Measurements from ENCODE around the gene PRMT7.
"Not testable (repeated sequence)": the region's sequence is repeated elsewhere in the genome, so short reads cannot be mapped to it uniquely, and the experiment has no call there.

PRMT7 gene

GRCh38 chr16:68283801-68284598, 26.8 kb upstream of the PRMT7 start:
- no peak for DNase-seq (ENCODE audit: low spot score)

GRCh38 chr16:68284847-68285246, 26.0 kb upstream of the PRMT7 start:
- no peak for DNase-seq (ENCODE audit: low spot score)

DNA sequence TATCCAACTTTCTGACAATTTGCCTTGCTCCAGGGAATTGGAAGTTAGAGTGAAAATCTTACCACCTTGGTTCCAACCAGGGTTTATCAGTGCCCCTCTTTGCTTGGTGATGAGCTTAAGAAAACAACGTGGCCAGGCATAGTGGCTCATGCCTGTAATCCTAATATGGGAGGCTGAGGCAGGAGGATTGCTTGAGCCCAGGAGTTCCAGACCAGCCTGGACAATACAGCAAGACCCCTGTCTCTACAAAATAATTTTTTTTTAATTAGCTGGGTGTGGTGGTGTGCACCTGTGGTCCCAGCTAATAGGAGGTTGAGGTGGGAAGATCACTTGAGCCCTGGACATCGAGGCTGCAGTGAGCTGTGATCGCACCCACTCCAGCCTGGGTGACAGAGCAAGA, 25.1 kb upstream of the PRMT7 start:
- DNase-seq (ENCODE audit: low spot score), result no peak

- DNase-seq (ENCODE audit: low spot score), result no peak
Observed at GRCh38 chr16:68286153-68287074, 24.4 kb upstream of the PRMT7 start.

GRCh38 chr16:68287276-68288251, 23.3 kb upstream of the PRMT7 start:
- DNase-seq (ENCODE audit: low spot score), result peak; percentile 86

DNA sequence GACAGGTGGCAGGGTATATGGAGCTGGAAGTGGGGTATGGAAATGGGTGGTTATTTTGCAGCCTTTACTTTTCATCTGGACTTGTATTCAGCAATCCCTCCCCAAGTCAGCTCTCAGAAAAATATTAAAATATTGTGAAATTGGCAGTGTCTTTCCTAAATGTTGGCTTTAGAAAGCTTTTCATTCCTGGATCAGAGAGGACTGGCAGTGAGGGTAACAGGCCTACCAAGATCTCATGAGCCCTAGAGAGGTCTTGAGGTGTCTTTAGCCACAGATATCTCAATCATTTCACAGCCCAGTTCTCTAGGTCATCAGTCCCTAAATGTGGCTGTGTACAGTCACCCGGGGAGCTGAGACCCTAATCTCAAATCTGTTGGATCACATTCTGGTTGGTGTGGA, 22.6 kb upstream of the PRMT7 start:
- no peak for DNase-seq (ENCODE audit: low spot score)

DNA sequence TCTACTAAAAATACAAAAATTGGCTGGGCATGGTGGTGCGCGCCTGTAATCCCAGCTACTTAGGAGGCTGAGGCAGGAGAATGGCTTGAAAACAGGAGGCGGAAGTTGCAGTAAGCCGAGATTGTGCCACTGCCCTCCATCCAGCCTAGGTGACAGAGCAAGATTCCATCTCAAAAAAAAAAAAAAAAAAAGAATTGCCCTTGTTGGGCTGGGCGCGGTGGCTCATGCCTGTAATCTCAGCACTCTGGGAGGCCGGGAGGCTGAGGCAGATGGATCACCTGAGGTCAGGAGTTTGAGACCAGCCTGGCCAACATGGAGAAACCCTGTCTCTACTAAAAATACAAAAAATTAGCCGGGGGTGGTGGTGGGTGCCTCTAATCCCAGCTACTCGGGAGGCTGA, 22.0 kb upstream of the PRMT7 start:
- DNase-seq (ENCODE audit: low spot score), result not testable (repeated sequence)

GRCh38 chr16:68289202-68289601, 21.6 kb upstream of the PRMT7 start:
- DNase-seq (ENCODE audit: low spot score), result no peak

- DNase-seq (ENCODE audit: low spot score), result no peak
Observed at GRCh38 chr16:68289621-68290329, 21.0 kb upstream of the PRMT7 start.

- no peak for DNase-seq (ENCODE audit: low spot score)
Observed at GRCh38 chr16:68290450-68290849, 20.4 kb upstream of the PRMT7 start.

- DNase-seq (ENCODE audit: low spot score), result no peak
Observed at GRCh38 chr16:68291227-68291626, 19.6 kb upstream of the PRMT7 start.

DNA sequence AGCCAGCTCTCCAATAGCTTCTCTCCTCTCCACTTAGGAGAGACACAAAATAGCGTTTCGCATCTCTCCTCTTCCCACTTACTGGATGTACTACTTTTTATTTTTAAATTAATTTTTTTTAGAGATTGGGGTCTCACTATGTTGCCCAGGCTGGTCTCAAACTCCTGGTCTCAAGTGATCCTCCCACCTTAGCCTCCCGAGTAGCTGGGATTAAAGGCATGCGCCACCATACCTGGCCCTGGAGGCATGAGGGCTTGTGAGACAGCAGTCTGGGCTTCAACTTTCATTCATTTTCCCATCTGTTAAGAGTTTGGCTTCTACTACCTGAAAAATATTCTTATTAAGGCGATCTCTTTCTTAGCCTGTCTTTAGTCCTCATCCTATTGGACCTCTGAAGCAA, 18.4 kb upstream of the PRMT7 start:
- no peak for DNase-seq (ENCODE audit: low spot score)

- no peak for DNase-seq (ENCODE audit: low spot score)
Observed at GRCh38 chr16:68296291-68296690, 14.5 kb upstream of the PRMT7 start.

- DNase-seq (ENCODE audit: low spot score), result no peak
Observed at GRCh38 chr16:68296693-68297092, 14.1 kb upstream of the PRMT7 start.

GRCh38 chr16:68297908-68298307, 12.9 kb upstream of the PRMT7 start:
- DNase-seq (ENCODE audit: low spot score), result no peak

DNA sequence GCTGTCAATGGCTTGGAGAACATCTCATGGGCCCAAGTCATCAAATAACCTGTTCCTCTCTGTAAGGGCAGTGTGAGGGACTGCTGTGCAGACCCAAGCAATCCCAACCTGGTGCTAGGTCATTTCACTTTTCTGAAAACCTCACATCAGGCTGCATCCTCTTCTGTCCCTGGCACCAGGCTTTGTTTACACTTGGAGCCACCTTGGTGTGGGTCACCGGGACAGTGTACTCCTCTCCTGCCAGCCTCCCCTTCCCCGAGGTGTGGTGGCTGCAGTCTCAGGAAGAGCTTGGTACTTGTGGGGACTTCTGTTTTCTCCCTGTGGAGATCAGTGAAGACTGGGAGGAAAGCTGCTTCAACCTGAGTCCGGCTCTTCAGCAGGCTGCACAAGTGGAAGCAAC, 12.5 kb upstream of the PRMT7 start:
- DNase-seq (ENCODE audit: low spot score), result no peak

DNA sequence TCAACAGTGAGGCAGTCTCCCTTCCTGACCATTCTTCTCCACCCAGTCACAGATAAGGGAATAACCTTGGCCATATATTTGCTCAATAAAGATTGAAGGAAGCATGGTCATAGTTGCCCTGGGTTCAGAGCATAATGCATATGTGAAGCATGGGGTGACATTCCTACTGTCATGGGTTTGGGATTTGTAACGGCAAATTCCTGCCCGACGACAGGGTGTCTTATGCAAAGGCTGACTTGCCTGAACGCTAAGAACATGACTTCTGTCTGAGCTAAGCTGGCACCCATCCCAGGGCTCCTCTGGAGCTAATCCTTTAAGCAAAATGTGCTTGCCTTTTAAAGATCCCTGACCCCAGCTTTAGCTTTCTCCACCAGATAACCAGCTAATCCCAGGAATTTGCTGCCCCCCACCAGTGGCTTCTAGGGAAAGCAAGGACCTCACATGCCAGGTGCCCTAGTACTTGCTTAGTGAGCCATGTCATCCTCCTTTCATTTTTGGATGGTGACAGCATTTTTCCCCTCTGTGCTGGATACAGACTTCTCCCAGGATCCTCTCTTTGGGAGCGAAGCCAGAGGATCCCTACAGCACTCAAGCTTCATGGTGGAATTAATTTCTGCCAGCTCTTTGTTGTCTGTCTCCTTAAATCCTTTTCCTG, 11.8 kb upstream of the PRMT7 start:
- peak; percentile 23 for DNase-seq (ENCODE audit: low spot score)

DNA sequence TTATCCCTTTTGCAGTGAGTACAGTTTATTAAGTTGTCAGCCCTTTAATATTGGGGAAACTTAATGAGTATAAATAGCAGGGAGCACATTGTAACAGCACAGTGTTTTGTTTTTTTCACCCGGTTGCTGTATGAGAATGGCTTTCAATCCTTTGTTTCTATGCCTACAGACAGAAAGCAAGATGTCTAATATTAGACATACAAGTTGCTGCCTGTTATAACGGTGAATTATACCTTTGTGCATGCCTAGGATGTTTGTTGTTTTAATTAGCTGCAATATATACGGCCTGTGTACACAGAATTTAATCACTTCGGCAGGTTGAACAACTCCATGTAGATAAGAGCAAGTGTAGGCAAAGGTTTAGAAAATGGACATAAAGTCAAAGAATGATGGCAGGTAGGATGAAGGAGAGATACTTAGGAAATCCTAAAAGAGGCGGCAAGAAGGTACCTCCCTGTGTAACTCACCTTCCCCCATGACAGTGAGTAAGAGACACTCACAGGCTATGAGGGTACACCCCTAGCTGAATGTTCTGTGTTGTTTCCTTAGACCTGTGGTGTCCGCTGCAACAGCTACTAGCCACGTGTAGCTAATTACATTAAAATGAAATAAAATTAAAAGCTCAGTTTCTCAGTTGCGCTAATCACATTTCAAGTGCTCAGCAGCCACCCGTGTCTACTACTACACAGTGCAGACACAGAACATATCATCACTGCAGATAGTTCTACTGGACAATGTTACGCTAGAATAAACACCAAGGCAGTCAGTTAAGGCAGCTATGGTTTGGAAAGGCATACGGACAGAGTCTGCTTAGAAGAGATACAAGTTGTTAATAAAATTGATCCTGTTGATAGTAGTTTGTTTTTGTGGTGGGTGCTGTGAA, 11.0 kb upstream of the PRMT7 start:
- no peak for DNase-seq (ENCODE audit: low spot score)

DNA sequence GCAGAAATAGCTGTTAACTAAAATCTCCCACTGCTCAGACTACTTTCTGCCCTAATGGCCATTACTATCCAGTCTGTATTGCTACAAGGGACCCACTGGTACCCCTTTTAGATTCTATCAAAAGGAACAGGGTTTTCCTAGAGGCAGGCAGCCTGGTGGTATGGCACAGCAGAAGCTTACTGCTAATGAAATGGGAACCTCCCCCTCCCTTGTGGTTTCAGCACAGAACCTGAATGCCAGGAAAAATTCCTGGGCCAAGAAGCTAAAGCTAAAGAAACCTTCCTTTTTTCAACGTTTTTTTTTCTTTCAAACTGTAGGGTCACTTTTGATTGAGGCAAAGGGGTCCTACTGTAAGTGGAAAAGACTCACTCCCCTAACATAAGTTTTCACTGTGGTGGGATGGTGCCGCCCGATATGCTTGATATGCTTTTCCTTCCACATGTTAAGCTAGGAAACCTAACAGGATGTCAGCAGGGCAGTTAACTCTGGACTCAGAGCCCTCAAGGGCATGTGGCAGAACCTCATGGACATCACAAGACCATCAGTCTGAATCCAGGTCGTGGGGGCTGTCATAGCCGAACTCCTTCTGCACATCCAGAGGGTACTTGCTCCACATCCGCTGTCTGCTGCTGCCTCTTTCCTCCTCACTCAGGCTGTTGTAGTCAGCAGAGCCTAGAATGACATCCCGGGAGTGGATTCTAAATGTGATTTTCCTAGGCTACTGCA, 9.9 kb upstream of the PRMT7 start:
- DNase-seq (ENCODE audit: low spot score), result no peak
